MM.1S (cell line): ENCODE data around the gene TBX1.

Experiments
- DNase-seq: peaks from one replicate; pipeline ENCODE4 v3.0.0-alpha.2; 2015
- H2AFZ ChIP-seq: fragments of 300-600 bp; sonication (generic); 2 replicates; pipeline ENCODE4 v1.6.0; 2016; ENCODE audit warnings: antibody characterized with exemption, low read length
- H3F3A ChIP-seq: fragments of 300-600 bp; sonication (generic); 2 replicates; pipeline ENCODE4 v1.6.1; 2016; ENCODE audit warnings: mild to moderate bottlenecking, antibody characterized with exemption, low read length, moderate library complexity, mixed read lengths; ENCODE audit not compliant: insufficient read depth
- H3K27ac ChIP-seq: fragments of 300-600 bp; sonication (generic); 2 replicates; pipeline ENCODE4 v1.5.1; 2016; ENCODE audit warnings: mild to moderate bottlenecking, low read length
- H3K27me3 ChIP-seq: fragments of 300-600 bp; sonication (generic); replicated peaks from 2 replicates; pipeline ENCODE4 v1.6.0; 2016; ENCODE audit warnings: low read length; ENCODE audit not compliant: insufficient read depth
- H3K36me3 ChIP-seq: fragments of 300-600 bp; sonication (generic); replicated peaks from 2 replicates; pipeline ENCODE4 v1.6.1; 2016; ENCODE audit warnings: mild to moderate bottlenecking, low read length, mixed read lengths; ENCODE audit not compliant: insufficient read depth
- H3K4me1 ChIP-seq: fragments of 300-600 bp; sonication (generic); 2 replicates; pipeline ENCODE4 v1.6.1; 2016; ENCODE audit warnings: low read length, mixed read lengths
- H3K4me2 ChIP-seq: fragments of 300-600 bp; sonication (generic); 2 replicates; pipeline ENCODE4 v1.6.0; 2016; ENCODE audit warnings: low read depth, low read length
- H3K4me3 ChIP-seq: fragments of 300-600 bp; sonication (generic); 2 replicates; pipeline ENCODE4 v1.5.1; 2016; ENCODE audit warnings: low read length, mixed read lengths
- H3K79me2 ChIP-seq: fragments of 300-600 bp; sonication (generic); 2 replicates; pipeline ENCODE4 v1.6.1; 2016; ENCODE audit warnings: mixed run types, low read length, mixed read lengths
- H3K9ac ChIP-seq: fragments of 300-600 bp; sonication (generic); 2 replicates; pipeline ENCODE4 v1.6.1; 2016; ENCODE audit warnings: low read length, mixed read lengths
- H3K9me2 ChIP-seq: fragments of 300-600 bp; sonication (generic); replicated peaks from 2 replicates; pipeline ENCODE4 v1.6.1; 2016; ENCODE audit warnings: mild to moderate bottlenecking, low read length, mixed read lengths; ENCODE audit not compliant: insufficient read depth
- H3K9me3 ChIP-seq: fragments of 300-600 bp; sonication (generic); replicated peaks from 2 replicates; pipeline ENCODE4 v1.6.1; 2016; ENCODE audit warnings: mild to moderate bottlenecking, low read length, mixed read lengths; ENCODE audit not compliant: insufficient read depth
- H4K20me1 ChIP-seq: fragments of 300-600 bp; sonication (generic); 2 replicates; pipeline ENCODE4 v1.6.1; 2016; ENCODE audit warnings: mild to moderate bottlenecking, low read length, moderate library complexity, mixed read lengths; ENCODE audit not compliant: insufficient read depth
- EZH2 ChIP-seq: fragments of 300-600 bp; sonication (generic); optimal IDR thresholded peaks from 2 replicates; pipeline ENCODE3; 2017; ENCODE audit warnings: low read depth, mild to moderate bottlenecking, antibody characterized with exemption, low read length, mixed read lengths
- EZH2phosphoT487 ChIP-seq: fragments of 300-600 bp; sonication (generic); IDR thresholded peaks from 2 replicates; pipeline ENCODE4 v1.6.1; 2018; ENCODE audit warnings: antibody characterized with exemption, low read length
- TF ChIP-seq, protein P1 (sequence below): fragments of 300-600 bp; sonication (generic); IDR thresholded peaks from 2 replicates; pipeline ENCODE4 v1.5.1; 2016; ENCODE audit warnings: antibody characterized with exemption, low read length, mixed read lengths

TBX1 gene

DNA sequence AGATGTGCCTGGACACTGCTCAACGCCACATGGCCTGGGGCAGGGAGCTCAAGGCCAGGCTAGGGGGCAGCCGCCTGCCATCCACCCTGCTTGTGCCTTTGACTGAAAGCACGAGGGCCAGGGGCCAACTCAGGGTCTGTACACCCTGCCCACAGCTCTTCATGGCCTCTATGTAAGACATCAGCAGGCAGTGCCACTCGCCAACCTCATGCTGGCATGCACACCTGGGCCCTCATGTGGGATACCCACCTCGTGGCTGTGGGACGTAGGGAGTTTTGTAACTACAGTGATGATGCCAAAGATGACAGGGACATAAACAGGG lies 25.6 kb downstream of the TBX1 start:
- H3K9ac ChIP-seq = no peak overlapping the region
- no peak overlapping the region for H3K27ac ChIP-seq
- no peak overlapping the region for H3K4me3 ChIP-seq
- no peaks in the 10 kb centered on the region for H3K36me3 ChIP-seq
- H3K79me2 ChIP-seq = no peaks in the 10 kb centered on the region
- TF ChIP-seq, protein P1, sequence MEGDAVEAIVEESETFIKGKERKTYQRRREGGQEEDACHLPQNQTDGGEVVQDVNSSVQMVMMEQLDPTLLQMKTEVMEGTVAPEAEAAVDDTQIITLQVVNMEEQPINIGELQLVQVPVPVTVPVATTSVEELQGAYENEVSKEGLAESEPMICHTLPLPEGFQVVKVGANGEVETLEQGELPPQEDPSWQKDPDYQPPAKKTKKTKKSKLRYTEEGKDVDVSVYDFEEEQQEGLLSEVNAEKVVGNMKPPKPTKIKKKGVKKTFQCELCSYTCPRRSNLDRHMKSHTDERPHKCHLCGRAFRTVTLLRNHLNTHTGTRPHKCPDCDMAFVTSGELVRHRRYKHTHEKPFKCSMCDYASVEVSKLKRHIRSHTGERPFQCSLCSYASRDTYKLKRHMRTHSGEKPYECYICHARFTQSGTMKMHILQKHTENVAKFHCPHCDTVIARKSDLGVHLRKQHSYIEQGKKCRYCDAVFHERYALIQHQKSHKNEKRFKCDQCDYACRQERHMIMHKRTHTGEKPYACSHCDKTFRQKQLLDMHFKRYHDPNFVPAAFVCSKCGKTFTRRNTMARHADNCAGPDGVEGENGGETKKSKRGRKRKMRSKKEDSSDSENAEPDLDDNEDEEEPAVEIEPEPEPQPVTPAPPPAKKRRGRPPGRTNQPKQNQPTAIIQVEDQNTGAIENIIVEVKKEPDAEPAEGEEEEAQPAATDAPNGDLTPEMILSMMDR = no peak
- TF ChIP-seq EZH2phosphoT487 (no peak), EZH2 (no peak)
- no peak for DNase-seq
- no peaks in the 10 kb centered on the region for H3K4me1 ChIP-seq
- H3K27me3 ChIP-seq = no peaks in the 10 kb centered on the region; the same call in 1 of the 2 replicates
- no peaks in the 10 kb centered on the region for H3K9me2 ChIP-seq
- no peaks in the 10 kb centered on the region for H3F3A ChIP-seq
- no peaks in the 10 kb centered on the region for H3K9me3 ChIP-seq
- no peak overlapping the region for H2AFZ ChIP-seq
- H4K20me1 ChIP-seq = no peaks in the 10 kb centered on the region
- no peak overlapping the region for H3K4me2 ChIP-seq

DNA sequence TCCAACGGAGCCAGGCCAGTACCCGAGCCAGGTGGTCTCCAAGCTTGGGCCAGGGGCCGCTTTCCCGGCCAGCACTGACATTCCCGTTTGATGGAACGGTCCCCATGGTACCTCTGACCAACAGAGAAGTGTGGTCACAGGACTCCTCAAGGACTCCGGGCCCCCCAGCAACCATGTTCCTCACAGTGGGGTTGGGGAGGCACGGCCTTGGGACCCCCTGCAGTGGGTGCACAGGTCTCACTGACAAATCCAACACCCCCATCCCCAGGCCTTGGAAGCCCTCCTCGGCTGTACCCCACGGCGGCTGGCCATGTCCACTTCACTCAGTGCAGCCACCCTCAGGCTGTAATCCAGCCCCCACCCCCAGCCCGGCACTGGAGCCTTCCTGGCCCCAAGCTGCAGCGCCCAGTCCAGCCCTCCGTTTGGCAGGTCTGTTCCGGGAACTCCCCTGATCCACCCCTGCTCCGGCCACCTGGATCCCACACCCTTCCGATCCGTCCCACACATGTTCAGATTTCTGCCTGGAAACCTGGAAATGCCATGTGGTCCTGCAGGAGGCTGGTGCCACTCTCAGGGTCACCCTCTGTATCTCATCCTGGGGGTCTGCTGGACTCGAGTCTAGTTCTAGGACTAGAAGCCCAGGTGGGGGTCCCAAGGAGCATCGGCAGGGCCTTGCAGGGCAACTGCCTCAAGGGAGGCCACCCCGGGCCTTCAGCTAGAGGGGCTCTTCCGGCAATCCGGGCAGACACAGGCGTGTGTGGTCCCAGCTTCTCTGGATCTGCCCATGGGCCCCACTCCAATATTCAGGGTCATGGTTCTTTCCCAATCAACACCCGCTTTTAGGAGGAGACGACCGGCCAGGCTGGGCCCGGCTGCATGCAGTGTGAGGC lies 26.6 kb downstream of the TBX1 start:
- Histone ChIP-seq H3F3A (no peaks in the 10 kb centered on the region), H3K27ac (no peak overlapping the region), H3K27me3 (no peaks in the 10 kb centered on the region), H3K4me1 (no peaks in the 10 kb centered on the region), H3K4me2 (no peak overlapping the region), H3K79me2 (no peaks in the 10 kb centered on the region), H2AFZ (no peak overlapping the region), H3K36me3 (no peaks in the 10 kb centered on the region), H3K9ac (no peak overlapping the region), H3K4me3 (no peak overlapping the region), H3K9me2 (no peaks in the 10 kb centered on the region), H3K9me3 (no peaks in the 10 kb centered on the region), H4K20me1 (no peaks in the 10 kb centered on the region)
- DNase-seq = no peak
- TF ChIP-seq EZH2phosphoT487 (no peak), EZH2 (no peak)
- TF ChIP-seq, protein P1 = no peak

DNA sequence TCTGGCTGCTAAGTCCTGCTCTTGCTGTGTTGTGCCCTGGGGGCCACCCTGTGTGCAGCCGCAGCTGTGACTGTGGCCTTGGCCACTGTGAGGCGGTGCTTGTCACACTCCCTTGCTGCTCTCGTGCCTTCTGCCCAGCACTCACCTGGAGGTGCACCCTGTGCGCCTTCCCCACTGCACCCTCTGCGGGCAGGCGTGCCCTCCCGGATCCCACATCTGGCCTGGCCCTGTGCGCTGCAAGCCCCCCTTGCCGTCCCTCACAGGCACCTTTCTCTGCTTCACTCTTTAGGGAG lies 27.2 kb downstream of the TBX1 start:
- no peak overlapping the region for H3K27ac ChIP-seq
- DNase-seq = no peak
- H3K9ac ChIP-seq = no peak overlapping the region
- H3K9me2 ChIP-seq = no peaks in the 10 kb centered on the region
- H3K4me2 ChIP-seq = no peak overlapping the region
- no peaks in the 10 kb centered on the region for H4K20me1 ChIP-seq
- H3K4me3 ChIP-seq = no peak overlapping the region
- H2AFZ ChIP-seq = no peak overlapping the region
- H3K27me3 ChIP-seq = no peaks in the 10 kb centered on the region
- H3K36me3 ChIP-seq = no peaks in the 10 kb centered on the region
- no peaks in the 10 kb centered on the region for H3F3A ChIP-seq
- H3K79me2 ChIP-seq = no peaks in the 10 kb centered on the region
- no peaks in the 10 kb centered on the region for H3K4me1 ChIP-seq
- H3K9me3 ChIP-seq = no peaks in the 10 kb centered on the region
- TF ChIP-seq, protein P1 = no peak
- no peak for TF ChIP-seq EZH2
- TF ChIP-seq EZH2phosphoT487 = no peak
